GM20000 (cell line): Measurements from ENCODE around the gene SH3RF2.

ENCODE experiments used
- DNase-seq: peaks from one replicate; pipeline ENCODE4 v3.0.0; 2012; ENCODE audit warnings: low spot score
- CTCF ChIP-seq: IDR thresholded peaks from 2 replicates; pipeline ENCODE4 v1.5.1; 2012; ENCODE audit warnings: mild to moderate bottlenecking, control low read depth; ENCODE audit errors: extremely low read depth, missing control alignments

Gene SH3RF2

GRCh38 chr5:146082798-146083197 lies 146.4 kb downstream of the SH3RF2 start:
- no peak for TF ChIP-seq CTCF
- peak; percentile 16 for DNase-seq

GRCh38 chr5:146084376-146084775 lies 148.0 kb downstream of the SH3RF2 start:
- no peak for DNase-seq
- no peak for TF ChIP-seq CTCF

- DNase-seq: no peak
- TF ChIP-seq CTCF: no peak
Measured at GRCh38 chr5:146088098-146088497, 151.7 kb downstream of the SH3RF2 start.

- no peak for DNase-seq
- no peak for TF ChIP-seq CTCF
Measured at GRCh38 chr5:146089287-146089686, 152.9 kb downstream of the SH3RF2 start.

- no peak for DNase-seq
- no peak for TF ChIP-seq CTCF
Measured at GRCh38 chr5:146091881-146092280, 155.5 kb downstream of the SH3RF2 start.

GRCh38 chr5:146098047-146098446 lies 161.7 kb downstream of the SH3RF2 start:
- no peak for DNase-seq
- no peak for TF ChIP-seq CTCF

- TF ChIP-seq CTCF: no peak
- no peak for DNase-seq
Measured at GRCh38 chr5:146101646-146102045, 165.3 kb downstream of the SH3RF2 start.
